ENCODE results near the gene KCNJ14.
"Not testable (repeated sequence)": the region's sequence is repeated elsewhere in the genome, so short reads cannot be mapped to it uniquely, and the experiment has no call there.

The KCNJ14 gene

GRCh38 chr19:48473161-48473966, 18.0 kb downstream of the KCNJ14 start:
- DNase-seq = no peak

DNA sequence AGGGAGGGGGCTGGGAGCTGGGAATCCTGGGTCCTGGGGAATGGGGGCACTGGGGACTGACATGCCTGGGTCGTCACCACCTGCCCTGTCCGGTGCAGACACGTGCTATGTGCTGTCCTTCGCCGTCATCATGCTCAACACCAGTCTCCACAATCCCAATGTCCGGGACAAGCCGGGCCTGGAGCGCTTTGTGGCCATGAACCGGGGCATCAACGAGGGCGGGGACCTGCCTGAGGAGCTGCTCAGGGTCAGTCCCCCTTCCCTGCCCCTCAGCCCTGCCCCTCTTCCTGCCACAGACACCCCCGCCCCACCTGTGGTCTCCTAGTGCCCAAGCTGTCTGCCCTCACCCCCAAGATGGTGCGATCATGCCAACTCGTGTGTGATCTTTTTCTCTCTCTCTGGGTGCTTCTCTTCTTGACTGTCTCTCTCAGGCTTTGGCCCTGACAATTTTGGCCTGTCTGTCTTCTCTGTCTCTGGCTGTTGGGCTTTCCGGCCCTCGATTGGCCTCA, 18.8 kb downstream of the KCNJ14 start:
- no peak for DNase-seq

DNA sequence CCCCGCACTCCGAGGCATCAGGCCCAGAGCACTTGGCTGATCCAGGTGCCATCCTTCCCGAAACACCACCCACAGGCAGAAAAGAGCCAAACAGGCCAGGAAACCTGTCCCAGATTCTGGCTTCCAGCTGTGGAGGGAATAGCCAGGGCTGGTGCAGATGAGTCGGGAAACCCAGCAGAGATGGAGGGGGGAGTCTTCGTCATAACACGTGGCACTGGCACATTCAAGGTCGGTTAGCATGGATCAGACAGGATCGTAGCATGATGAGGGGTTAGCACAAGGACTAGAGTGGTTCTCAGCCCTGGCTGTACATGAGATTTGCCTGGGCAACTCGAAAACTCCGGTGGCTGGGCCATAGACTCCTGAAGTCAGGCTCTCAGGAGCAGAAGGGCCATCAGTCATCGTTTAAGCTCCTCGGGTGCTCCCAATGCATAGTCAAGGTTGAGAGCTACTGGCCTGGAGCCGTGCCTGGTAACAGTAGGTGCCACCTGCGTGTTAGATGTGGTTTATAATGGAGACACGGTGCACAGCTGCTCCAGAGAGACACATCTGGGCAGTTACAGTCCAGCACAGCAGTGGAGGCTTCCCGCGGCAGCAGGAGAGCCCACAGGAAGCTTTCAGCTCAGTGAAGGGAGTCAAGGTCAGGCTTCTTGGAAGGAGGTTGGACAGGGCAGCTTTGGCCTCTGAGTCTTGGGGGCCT, 20.1 kb downstream of the KCNJ14 start:
- no peak for DNase-seq

- no peak for DNase-seq
Observed at GRCh38 chr19:48476176-48476575, 20.8 kb downstream of the KCNJ14 start.

- DNase-seq = no peak
Observed at GRCh38 chr19:48477067-48477685, 21.8 kb downstream of the KCNJ14 start.

DNA sequence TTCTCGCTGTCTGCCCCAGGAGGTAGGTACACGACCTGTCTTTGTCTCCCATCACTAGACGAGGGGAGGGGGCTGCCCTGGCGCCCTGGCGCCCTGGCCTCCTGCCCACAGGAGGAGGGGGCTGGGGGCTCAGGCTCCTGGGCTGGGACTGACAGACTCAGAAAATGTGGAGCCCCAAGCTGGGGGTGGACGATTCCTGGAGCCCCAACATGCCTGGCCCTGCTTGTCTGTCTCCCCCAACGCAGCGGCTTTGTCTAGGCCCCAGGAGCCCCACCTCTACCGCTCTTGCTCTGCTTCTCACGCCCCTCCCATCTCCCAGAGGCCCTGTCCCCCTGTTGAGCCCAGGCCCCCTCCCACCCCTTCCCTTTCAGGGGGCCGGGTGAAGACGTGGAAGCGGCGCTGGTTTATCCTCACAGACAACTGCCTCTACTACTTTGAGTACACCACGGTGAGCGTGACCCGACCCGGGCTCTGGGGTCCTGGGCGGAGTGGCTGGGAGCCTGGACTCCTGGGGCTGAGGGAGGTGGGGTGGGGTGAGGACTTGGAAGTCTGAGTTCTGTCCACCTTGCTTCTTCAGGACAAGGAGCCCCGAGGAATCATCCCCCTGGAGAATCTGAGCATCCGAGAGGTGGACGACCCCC, 22.4 kb downstream of the KCNJ14 start:
- DNase-seq = no peak

DNA sequence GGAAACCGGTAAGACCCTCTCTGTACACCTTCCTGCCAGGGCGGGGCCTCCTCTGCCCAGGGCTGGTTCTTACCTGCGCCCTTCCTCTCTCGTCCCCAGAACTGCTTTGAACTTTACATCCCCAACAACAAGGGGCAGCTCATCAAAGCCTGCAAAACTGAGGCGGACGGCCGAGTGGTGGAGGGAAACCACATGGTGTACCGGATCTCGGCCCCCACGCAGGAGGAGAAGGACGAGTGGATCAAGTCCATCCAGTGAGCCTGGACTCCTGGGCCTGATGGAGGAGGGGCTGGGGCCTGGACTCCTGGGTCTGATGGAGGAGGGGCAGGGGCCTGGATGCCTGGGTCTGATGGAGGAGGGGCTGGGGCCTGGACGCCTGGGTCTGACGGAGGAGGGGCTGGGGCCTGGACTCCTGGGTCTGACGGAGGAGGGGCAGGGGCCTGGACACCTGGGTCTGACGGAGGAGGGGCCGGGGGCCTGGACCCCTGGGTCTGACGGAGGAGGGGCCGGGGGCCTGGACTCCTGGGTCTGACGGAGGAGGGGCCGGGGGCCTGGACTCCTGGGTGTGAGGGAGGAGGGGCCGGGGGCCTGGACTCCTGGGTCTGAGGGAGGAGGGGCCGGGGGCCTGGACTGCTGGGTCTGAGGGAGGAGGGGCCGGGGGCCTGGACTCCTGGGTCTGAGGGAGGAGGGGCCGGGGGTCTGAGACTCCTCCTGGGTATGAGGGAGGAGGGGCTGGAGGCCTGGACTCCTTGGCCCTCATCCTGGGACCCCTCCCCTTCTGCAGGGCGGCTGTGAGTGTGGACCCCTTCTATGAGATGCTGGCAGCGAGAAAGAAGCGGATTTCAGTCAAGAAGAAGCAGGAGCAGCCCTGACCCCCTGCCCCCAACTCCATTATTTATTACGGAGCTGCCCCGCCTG, 23.2 kb downstream of the KCNJ14 start:
- DNase-seq = no peak

DNA sequence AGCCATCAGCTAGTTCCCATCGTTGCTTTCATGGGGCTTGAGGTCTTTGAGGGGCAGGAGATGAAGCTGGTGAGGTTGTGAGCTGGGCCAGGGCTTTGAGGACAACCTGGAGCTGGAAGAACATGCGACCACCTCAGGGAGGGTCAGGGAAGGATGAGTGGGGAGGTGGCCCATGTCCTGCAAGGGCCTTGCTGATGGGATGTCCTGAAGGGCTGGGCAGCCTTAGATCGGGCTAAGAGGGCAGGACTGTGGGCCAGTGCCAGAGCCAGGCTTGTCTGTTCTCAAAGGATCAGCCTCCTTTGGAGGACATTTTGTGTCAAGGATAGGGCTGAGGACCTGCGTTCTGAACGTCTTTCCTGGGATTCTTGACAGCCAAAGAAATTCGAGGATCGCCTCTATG, 24.3 kb downstream of the KCNJ14 start:
- no peak for DNase-seq

DNA sequence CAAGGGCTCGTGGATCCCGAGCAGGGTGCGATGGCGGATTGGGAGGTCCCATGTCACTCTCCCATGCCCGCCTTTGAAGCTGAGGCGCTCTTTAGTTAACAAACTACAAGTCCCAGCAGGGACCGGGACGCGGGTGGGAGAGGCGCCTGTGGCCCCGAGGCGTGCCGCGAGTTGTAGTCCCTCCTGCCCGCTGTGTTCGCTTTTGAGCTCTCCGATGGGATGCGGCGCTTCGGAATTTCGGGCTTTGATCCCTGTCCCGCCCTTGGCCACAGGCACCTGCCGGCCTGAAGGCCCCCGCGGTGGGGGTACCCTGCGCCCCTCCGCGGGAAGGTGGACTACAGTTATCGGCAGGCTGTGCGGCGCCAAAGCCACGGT, 24.8 kb downstream of the KCNJ14 start:
- DNase-seq = peak; percentile 38 to 54

DNA sequence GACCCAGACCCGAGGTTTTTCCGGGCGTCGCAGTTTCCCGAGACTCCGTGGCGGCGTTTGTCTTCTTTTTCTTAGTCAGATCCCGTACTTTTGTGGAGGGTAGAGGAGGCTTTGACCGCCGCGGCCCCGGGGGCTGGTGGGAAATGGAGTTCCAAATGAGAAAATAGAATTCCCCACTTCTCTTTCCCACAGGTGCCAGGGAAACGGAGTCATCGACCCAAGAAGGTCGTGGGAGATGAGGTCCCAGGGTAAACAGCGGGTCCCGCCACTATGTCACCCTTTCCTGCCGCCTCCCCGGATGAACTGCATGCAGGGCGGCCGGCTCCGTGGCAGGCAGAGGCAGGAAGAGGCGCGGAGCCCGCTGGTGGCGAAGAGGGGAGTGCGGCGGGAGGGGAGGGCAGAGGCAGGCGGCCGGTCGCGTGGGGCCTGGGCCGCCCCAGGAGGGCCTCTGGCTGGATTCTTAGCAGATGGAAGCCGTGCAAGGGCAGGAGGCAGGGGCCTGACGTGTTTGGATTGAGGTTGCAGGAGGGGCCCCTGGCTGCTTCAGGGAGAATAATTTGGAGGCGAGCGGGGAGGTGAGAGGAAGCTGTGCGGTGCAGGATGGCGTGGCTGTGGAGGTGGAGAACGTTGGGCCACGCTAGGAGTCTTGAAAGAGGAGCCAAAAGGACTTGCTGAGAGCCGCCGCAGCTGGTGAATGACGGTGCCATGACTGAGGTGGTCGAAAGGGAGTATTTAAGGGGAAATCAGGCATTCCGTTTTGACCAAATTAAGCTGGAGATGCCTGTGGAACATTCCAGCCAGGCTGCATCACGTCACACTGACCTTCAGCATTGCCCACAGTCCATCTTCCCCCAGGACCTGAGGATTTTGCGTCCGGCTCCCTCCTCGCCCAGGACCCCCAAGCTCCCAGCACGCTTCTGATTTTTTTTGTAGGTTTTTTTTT, 25.5 kb downstream of the KCNJ14 start:
- DNase-seq = peak; percentile 45 to 60

DNA sequence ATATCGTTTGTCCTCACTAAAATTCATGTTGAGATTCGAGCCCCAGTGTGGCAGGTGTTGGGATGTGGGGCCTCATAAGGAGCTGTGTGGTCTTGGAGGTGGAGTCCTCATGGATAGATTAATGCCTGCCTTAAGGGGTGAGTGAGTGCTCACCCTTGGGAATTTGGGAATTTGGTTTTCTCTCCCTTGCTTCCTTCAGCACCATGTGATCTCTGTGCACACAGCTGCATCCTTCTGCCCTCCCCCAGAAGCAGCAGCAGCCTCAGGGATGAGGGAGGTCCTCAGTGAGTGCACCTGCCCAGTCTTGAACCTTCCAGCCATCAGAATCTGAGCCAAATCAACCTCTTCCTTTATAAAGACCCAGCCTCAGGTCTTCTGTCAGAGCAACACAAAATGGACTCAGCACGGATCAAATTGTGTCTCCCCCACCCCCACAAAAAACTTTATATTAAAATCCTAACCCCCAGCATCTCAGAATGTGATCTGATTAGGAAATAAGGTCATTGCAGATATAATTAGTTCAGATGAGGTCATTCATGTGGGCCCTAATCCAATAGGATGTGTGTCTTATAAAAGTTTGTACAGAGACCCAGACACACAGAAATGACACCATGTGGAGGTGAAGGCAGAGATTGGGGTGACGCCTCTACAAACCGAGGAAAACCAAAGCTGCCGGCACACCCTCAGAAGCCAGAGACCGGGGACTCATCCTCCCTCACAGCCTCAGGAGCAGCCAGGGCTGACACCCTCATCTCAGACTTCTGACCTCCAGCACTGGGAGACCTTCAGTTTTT, 26.7 kb downstream of the KCNJ14 start:
- DNase-seq = no peak

DNA sequence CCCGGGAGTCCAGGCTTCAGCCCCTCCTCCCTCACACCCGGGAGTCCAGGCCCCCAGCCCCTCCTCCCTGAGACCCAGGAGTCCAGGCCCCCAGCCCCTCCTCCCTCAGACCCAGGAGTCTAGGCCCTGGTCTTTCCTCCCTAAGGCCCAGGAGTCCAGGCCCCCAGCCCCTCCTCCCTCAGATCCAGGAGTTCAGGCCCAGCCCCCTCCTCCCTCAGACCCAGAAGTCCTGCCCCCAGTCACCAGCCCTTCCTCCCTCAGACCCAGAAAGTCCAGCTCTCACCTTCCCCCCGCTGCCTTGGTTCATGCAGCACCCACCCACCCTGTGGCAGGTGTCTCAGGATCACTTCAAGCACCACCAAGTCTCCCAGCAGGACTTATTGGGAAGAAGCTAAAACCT, 27.9 kb downstream of the KCNJ14 start:
- no peak for DNase-seq

- DNase-seq = no peak
Observed at GRCh38 chr19:48484247-48484893, 29.0 kb downstream of the KCNJ14 start.

GRCh38 chr19:48484931-48485612, 29.7 kb downstream of the KCNJ14 start:
- no peak for DNase-seq

DNA sequence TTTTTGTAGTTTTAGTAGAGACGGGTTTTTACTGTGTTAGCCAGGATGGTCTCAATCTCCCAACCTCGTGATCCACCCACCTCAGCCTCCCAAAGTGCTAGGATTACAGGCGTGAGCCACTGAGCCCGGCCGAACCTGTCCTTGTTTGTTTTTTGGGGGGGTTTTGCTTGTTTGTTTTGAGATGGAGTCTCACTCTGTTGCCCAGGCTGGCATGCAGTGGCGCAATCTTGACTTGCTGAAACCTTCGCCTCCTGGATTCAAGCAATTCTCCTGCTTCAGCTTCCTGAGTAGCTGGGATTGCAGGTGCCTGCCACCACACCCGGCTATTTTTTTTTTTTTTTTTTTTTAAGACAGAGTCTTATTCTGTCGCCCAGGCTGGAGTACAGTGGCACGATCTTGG, 31.3 kb downstream of the KCNJ14 start:
- not testable (repeated sequence) for DNase-seq

GRCh38 chr19:48487544-48487943, 32.2 kb downstream of the KCNJ14 start:
- DNase-seq = no peak

DNA sequence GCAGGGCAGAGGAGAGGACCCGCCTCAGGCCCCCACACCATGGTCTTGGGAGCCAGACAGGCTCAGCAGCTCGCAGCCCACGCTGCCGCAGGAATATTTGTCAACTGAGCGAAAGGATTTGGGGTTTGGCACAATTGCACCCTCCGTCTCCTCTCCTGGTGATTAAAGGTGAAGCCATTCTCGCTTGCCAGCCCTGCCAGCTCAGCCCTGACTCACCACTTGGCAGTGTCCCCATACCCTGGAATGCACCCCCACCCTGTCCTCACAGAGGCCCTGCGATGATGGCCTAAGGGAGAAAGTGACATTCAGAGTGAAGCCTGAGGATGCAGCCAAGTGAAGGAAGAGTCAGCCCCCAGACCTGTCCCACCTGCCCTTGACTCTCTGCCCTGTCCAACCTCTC, 32.6 kb downstream of the KCNJ14 start:
- DNase-seq = no peak

- DNase-seq = not testable (repeated sequence)
Observed at GRCh38 chr19:48488478-48488877, 33.1 kb downstream of the KCNJ14 start.
